ENCODE results near the gene MRGPRX2. TPM values are rescaled to one million over a fixed set of nuclear protein-coding genes. Genes with fewer than 3 reads are reported as not detected.

Gene MRGPRX2
- total RNA-seq, 1 experiment from 2014 or later, result not detected

- intact Hi-C loops (cut with micrococcal nuclease; ENCODE audit: unreplicated experiment), result no loop called here
- Histone ChIP-seq H3K4me3 (ENCODE audit: low read depth, low read length) (no peak overlapping the region), H3K9me3 (no peaks in the 10 kb centered on the region; the same call in 1 of the 2 replicates), H3K27me3 (replicated peaks; ENCODE audit: control insufficient read depth, insufficient read depth, low read length) (no peaks in the 10 kb centered on the region), H3K36me3 (ENCODE audit: control insufficient read depth, insufficient read depth, low read length) (no peaks in the 10 kb centered on the region), H3K4me1 (no peaks in the 10 kb centered on the region)
- no TSS peak for BruUV-seq (replicated peaks)
- H3K4me1 Mint-ChIP-seq (ENCODE audit: low read depth, unreplicated experiment), result no peaks in the 10 kb centered on the region
- ChIA-PET CTCF (no interaction called here), POLR2A (no interaction called here)
- H3K27me3 Mint-ChIP-seq (ENCODE audit: insufficient read depth, unreplicated experiment), result peaks cover 10% of the 10 kb centered on the region
- TF ChIP-seq, protein P1, sequence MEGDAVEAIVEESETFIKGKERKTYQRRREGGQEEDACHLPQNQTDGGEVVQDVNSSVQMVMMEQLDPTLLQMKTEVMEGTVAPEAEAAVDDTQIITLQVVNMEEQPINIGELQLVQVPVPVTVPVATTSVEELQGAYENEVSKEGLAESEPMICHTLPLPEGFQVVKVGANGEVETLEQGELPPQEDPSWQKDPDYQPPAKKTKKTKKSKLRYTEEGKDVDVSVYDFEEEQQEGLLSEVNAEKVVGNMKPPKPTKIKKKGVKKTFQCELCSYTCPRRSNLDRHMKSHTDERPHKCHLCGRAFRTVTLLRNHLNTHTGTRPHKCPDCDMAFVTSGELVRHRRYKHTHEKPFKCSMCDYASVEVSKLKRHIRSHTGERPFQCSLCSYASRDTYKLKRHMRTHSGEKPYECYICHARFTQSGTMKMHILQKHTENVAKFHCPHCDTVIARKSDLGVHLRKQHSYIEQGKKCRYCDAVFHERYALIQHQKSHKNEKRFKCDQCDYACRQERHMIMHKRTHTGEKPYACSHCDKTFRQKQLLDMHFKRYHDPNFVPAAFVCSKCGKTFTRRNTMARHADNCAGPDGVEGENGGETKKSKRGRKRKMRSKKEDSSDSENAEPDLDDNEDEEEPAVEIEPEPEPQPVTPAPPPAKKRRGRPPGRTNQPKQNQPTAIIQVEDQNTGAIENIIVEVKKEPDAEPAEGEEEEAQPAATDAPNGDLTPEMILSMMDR (IDR thresholded peaks at IDR 0.05; ENCODE audit: insufficient read depth in 1 of 2, low read depth in 1 of 2, low read length in 1 of 2, severe bottlenecking in 1 of 2, unreplicated experiment in 1 of 2), result no peak
- no peaks in the 10 kb centered on the region for H3K36me3 Mint-ChIP-seq (ENCODE audit: insufficient read depth, unreplicated experiment)
- no peak for DNase-seq
- no peak overlapping the region for H3K27ac Mint-ChIP-seq (ENCODE audit: unreplicated experiment)
- peaks cover 9% of the 10 kb centered on the region for H3K9me3 Mint-ChIP-seq (ENCODE audit: unreplicated experiment)
- no peak overlapping the region for H3K4me3 Mint-ChIP-seq (ENCODE audit: unreplicated experiment)
These were observed 10.2 kb downstream of the MRGPRX2 start for GRCh38 chr11:19050281-19050680.

DNA sequence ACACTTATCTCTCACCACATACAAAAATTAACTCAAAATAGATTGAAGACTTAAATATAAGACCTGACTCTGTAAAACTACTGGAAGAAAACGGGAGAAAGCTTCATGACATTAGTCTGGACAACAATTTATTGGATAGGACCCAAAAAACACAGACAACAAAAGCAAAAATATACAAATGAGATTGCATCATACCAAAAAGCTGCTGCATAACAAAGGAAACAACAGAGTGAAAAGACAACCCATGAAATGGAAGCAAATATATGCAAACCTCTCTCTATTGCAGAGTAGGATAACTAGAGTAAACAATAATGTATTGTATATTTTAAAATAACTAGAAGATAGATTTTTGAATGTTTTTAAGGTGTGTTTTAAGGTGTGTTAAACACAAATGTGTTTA is 11.2 kb downstream of the MRGPRX2 start:
- Histone ChIP-seq H3K4me3 (ENCODE audit: low read depth, low read length) (no peak overlapping the region), H3K4me1 (no peaks in the 10 kb centered on the region), H3K27me3 (replicated peaks; ENCODE audit: control insufficient read depth, insufficient read depth, low read length) (no peaks in the 10 kb centered on the region), H3K36me3 (ENCODE audit: control insufficient read depth, insufficient read depth, low read length) (no peaks in the 10 kb centered on the region), H3K9me3 (peaks cover under 1% of the 10 kb centered on the region; the same call in 1 of the 2 replicates)
- Mint-ChIP-seq H3K27ac (ENCODE audit: unreplicated experiment) (no peak overlapping the region), H3K4me3 (ENCODE audit: unreplicated experiment) (no peak overlapping the region), H3K9me3 (ENCODE audit: unreplicated experiment) (peaks cover 9% of the 10 kb centered on the region), H3K4me1 (ENCODE audit: low read depth, unreplicated experiment) (no peaks in the 10 kb centered on the region), H3K36me3 (ENCODE audit: insufficient read depth, unreplicated experiment) (no peaks in the 10 kb centered on the region), H3K27me3 (ENCODE audit: insufficient read depth, unreplicated experiment) (peaks cover 10% of the 10 kb centered on the region)
- DNase-seq, result no peak
- ChIA-PET CTCF (no interaction called here), POLR2A (no interaction called here)
- intact Hi-C loops (cut with micrococcal nuclease; ENCODE audit: unreplicated experiment), result no loop called here
- BruUV-seq (replicated peaks), result no TSS peak
- TF ChIP-seq, protein P1 (IDR thresholded peaks at IDR 0.05; ENCODE audit: insufficient read depth in 1 of 2, low read depth in 1 of 2, low read length in 1 of 2, severe bottlenecking in 1 of 2, unreplicated experiment in 1 of 2), result no peak

- Histone ChIP-seq H3K27me3 (replicated peaks; ENCODE audit: control insufficient read depth, insufficient read depth, low read length) (no peaks in the 10 kb centered on the region), H3K9me3 (0 out of 2 replicates have a peak, but pooled peaks cover 3% of the 10 kb centered on the region), H3K4me3 (ENCODE audit: low read depth, low read length) (no peak overlapping the region), H3K36me3 (ENCODE audit: control insufficient read depth, insufficient read depth, low read length) (no peaks in the 10 kb centered on the region), H3K4me1 (no peaks in the 10 kb centered on the region)
- Mint-ChIP-seq H3K4me3 (ENCODE audit: unreplicated experiment) (no peak overlapping the region), H3K27me3 (ENCODE audit: insufficient read depth, unreplicated experiment) (peaks cover 7% of the 10 kb centered on the region), H3K4me1 (ENCODE audit: low read depth, unreplicated experiment) (peaks cover 6% of the 10 kb centered on the region), H3K36me3 (ENCODE audit: insufficient read depth, unreplicated experiment) (no peaks in the 10 kb centered on the region), H3K27ac (ENCODE audit: unreplicated experiment) (no peak overlapping the region), H3K9me3 (ENCODE audit: unreplicated experiment) (peaks cover 23% of the 10 kb centered on the region)
- no peak for DNase-seq
- POLR2A ChIA-PET, result no interaction called here
- TF ChIP-seq, protein P1 (IDR thresholded peaks at IDR 0.05; ENCODE audit: insufficient read depth in 1 of 2, low read depth in 1 of 2, low read length in 1 of 2, severe bottlenecking in 1 of 2, unreplicated experiment in 1 of 2), result no peak
- intact Hi-C loops (cut with micrococcal nuclease; ENCODE audit: unreplicated experiment), result no loop called here
- CTCF ChIA-PET, result no interaction called here
- no TSS peak for BruUV-seq (replicated peaks)
These were observed 20.5 kb downstream of the MRGPRX2 start for GRCh38 chr11:19040051-19040450.

Measured in Caco-2 (cell line).